ENCODE data around the gene CHN2.

The CHN2 gene

DNA sequence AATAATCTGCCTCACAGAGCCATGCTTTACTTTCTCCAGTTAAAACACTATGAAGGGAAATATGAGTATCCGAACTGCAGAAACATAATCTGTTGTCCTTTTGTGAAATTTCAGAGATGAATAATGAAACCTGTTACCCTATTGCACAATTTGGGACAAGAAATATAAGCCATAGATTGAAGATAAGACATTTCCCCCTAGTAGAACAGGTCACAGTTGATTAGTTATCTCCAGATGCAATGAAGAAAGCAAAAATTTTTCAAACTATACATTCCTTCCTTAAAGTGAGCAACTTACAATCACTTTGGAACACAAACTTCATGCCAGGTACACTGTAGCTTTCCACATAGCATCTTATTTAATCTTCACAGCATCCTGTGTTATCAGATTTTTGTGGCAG lies 2.3 kb upstream of the CHN2 start:
- Histone ChIP-seq H3K36me3 (no peaks in the 10 kb centered on the region), H3K27me3 (peaks cover 60% of the 10 kb centered on the region), H3K4me3 (ENCODE audit: low read depth, low read length) (no peak overlapping the region), H3K4me1 (no peaks in the 10 kb centered on the region), H3K9me3 (no peaks in the 10 kb centered on the region)
- TF ChIP-seq, protein P1, sequence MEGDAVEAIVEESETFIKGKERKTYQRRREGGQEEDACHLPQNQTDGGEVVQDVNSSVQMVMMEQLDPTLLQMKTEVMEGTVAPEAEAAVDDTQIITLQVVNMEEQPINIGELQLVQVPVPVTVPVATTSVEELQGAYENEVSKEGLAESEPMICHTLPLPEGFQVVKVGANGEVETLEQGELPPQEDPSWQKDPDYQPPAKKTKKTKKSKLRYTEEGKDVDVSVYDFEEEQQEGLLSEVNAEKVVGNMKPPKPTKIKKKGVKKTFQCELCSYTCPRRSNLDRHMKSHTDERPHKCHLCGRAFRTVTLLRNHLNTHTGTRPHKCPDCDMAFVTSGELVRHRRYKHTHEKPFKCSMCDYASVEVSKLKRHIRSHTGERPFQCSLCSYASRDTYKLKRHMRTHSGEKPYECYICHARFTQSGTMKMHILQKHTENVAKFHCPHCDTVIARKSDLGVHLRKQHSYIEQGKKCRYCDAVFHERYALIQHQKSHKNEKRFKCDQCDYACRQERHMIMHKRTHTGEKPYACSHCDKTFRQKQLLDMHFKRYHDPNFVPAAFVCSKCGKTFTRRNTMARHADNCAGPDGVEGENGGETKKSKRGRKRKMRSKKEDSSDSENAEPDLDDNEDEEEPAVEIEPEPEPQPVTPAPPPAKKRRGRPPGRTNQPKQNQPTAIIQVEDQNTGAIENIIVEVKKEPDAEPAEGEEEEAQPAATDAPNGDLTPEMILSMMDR (IDR thresholded peaks at IDR 0.05; ENCODE audit: low read depth, low read length) = no peak
- DNase-seq = no peak

DNA sequence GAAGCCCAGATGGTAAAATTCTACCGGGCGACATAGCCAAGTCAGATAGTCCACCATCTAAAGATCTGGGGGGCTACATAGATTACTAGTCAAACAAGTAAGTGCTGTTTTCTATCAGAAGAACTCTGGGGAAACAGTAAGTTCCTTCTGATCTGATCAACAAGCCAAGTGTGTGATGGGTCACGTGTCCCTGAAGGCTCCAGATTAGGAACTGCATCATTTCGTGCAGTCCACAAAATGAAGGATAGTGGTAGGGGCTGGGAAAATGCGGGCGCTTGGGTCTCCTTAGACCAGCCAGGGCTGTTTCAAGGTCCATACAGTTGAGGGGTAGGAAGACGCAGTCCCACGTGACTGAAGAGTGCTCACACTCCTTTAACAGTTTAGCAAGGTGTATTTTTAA lies 1.8 kb upstream of the CHN2 start:
- no peaks in the 10 kb centered on the region for H3K36me3 ChIP-seq
- no peaks in the 10 kb centered on the region for H3K4me1 ChIP-seq
- H3K4me3 ChIP-seq (ENCODE audit: low read depth, low read length) = no peak overlapping the region
- TF ChIP-seq, protein P1 (IDR thresholded peaks at IDR 0.05; ENCODE audit: low read depth, low read length) = no peak
- DNase-seq = no peak
- peaks cover 62% of the 10 kb centered on the region for H3K27me3 ChIP-seq
- no peaks in the 10 kb centered on the region for H3K9me3 ChIP-seq

DNA sequence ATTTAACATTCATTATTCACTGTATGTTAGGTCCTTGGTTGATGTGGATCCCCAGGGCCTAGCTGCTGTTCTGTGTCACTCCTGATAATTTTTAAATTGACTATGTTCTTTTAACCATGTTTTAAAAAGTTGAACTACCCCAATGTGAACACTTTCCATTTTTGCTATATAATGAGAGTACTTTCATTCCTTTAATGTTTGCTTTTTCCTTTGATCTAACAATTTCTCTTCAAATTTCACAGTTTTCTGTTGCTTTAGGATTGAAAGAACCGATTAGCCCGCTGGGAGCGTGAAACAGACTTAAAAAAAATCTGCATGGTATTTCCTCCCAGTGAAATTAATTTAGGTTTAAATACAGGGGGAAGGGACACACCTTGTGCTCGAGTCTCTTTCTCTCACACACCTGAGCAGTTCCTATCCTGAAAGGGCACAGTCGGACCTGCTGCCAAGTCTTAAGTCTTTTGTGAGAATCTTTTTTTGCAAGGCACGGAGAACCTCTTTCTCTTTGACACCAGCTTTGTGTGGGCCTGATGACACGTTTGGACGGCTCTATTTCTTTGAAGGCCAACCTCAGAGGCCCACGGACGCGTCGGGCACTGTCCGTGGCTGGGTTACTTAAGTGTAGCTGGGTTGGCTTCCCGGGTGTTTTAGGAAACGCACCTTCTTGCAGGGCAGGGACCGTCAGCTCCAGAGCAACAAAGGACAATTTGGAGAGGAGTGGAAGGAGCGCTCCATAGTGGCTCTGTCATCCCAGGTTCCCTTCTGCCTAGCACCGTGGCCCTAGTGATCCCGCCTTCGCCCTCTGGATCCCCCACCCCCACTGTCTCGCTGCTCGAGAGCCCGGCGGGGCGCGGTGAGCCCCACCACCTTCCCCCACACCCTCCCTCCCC lies 1.0 kb upstream of the CHN2 start:
- Histone ChIP-seq H3K27me3 (peaks cover 66% of the 10 kb centered on the region), H3K36me3 (no peaks in the 10 kb centered on the region), H3K4me1 (no peaks in the 10 kb centered on the region), H3K4me3 (ENCODE audit: low read depth, low read length) (no peak overlapping the region), H3K9me3 (no peaks in the 10 kb centered on the region)
- TF ChIP-seq, protein P1 (IDR thresholded peaks at IDR 0.05; ENCODE audit: low read depth, low read length) = no peak
- no peak for DNase-seq

DNA sequence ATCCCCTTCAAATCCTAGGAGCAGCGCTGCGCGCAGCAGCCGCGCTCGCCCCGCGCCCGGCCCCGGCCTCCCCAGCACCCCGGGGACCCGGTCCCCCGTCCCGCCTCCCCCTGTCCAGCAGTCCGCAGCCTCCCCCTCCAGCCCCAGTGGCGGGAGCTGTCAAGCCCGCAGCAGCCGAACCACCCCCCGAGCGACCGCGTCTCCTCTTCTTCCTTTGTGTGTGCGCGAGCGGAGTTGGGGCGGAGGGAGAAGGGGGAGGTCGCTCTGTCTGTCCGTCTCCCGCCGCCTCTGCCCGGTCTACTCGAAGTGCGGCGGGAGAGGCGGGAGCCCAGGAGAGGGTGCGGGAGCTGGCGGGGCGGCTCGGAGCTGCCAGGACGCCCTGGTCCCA lies 375 bp upstream of the CHN2 start:
- H3K9me3 ChIP-seq = no peaks in the 10 kb centered on the region
- peak; percentile 14 for DNase-seq
- TF ChIP-seq, protein P1 (IDR thresholded peaks at IDR 0.05; ENCODE audit: low read depth, low read length) = no peak
- H3K4me1 ChIP-seq = no peaks in the 10 kb centered on the region
- H3K27me3 ChIP-seq = peaks cover 66% of the 10 kb centered on the region
- no peaks in the 10 kb centered on the region for H3K36me3 ChIP-seq
- H3K4me3 ChIP-seq (ENCODE audit: low read depth, low read length) = peak overlapping the region; percentile 45

DNA sequence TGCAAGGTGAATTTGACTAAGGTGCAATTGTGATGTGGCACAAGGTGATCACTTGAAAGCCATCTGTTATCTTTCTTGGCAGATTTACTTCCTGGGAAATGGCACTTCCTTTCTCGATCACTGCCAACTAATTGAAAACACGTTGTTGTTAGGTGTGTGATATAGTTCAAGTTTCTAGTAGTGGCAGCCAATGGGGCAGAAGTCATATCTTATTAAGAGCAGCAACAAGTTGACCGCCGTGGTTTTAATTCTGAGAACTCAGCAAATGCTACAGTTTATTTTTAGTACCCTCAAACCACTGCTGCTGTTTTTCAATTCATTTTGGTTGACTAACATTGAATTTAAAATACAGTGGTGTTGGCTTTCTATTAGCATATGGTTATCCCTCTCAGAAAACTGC lies 1.6 kb downstream of the CHN2 start:
- no peaks in the 10 kb centered on the region for H3K4me1 ChIP-seq
- no peaks in the 10 kb centered on the region for H3K9me3 ChIP-seq
- TF ChIP-seq, protein P1 (IDR thresholded peaks at IDR 0.05; ENCODE audit: low read depth, low read length) = no peak
- no peaks in the 10 kb centered on the region for H3K36me3 ChIP-seq
- no peak for DNase-seq
- no peak overlapping the region for H3K4me3 ChIP-seq (ENCODE audit: low read depth, low read length)
- H3K27me3 ChIP-seq = peaks cover 63% of the 10 kb centered on the region

DNA sequence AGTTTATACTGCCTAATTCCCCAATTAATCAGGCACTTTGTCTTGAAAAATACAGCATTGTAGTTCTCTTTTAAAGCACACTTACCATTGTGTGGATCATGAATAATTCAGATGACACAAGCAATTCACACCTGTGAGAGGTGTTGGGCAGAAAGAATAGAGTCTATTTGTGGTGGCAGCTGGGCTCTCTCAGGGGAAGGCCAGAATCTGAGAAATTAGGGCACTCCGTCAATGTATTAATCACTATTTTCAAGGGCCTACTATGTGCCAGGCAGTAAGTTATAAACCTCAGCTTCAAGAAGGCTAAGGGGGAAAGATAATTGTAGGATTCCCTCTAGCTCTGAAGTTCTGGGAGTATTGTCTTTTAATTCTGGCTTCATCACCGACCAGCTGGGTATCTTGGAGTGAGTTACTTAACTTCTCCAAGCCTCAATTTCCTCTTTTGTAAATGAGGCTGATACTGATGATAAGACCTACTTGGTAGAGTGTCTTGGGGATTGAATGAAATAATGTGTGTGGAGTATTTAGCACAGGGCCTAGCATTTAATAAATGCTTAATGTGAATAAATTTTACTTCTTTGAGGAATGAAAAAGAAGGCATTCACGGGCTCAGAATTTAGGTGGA lies 2.5 kb downstream of the CHN2 start:
- no peaks in the 10 kb centered on the region for H3K4me1 ChIP-seq
- no peak for DNase-seq
- peaks cover 55% of the 10 kb centered on the region for H3K27me3 ChIP-seq
- H3K9me3 ChIP-seq = no peaks in the 10 kb centered on the region
- TF ChIP-seq, protein P1 (IDR thresholded peaks at IDR 0.05; ENCODE audit: low read depth, low read length) = no peak
- H3K36me3 ChIP-seq = no peaks in the 10 kb centered on the region
- no peak overlapping the region for H3K4me3 ChIP-seq (ENCODE audit: low read depth, low read length)
